Neural cell (in vitro differentiated cells): ENCODE results near the gene MYO1D.

Experiments
- EP300 ChIP-seq: fragments of 450-650 bp; conservative IDR thresholded peaks from 2 replicates; pipeline ENCODE4 v1.6.1; 2014; ENCODE audit warnings: antibody characterized with exemption, mild to moderate bottlenecking, moderate library complexity; ENCODE audit not compliant: poor library complexity, severe bottlenecking
- TF ChIP-seq, protein P1 (sequence below): fragments of 450-650 bp; IDR thresholded peaks from 2 replicates; pipeline ENCODE4 v1.5.1; 2014; ENCODE audit warnings: antibody characterized with exemption, mild to moderate bottlenecking, moderate library complexity; ENCODE audit not compliant: poor library complexity, severe bottlenecking
- TF ChIP-seq, protein P2 (sequence below): IDR thresholded peaks from 2 replicates; pipeline ENCODE4 v1.6.1; 2012; ENCODE audit warnings: borderline replicate concordance

DNA sequence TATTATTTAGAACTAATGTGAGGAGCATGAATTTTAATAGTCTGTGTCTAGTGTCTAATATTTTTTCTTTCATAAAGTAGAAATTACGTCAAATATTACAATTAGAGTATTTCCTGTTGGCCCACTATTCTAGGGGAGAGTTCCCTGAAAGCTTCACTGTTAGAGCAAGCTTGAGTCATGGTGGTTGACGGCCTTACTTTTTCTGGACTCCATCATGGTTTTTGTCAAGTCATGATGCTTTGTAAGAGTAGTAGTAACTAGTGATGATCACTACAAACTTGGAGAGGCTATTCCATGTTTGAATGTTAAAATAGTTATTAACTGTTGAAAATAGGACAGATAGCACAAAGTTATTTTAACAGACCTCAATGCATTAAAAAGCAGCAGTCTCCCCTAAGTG is 431.0 kb downstream of the MYO1D start:
- TF ChIP-seq, protein P1, sequence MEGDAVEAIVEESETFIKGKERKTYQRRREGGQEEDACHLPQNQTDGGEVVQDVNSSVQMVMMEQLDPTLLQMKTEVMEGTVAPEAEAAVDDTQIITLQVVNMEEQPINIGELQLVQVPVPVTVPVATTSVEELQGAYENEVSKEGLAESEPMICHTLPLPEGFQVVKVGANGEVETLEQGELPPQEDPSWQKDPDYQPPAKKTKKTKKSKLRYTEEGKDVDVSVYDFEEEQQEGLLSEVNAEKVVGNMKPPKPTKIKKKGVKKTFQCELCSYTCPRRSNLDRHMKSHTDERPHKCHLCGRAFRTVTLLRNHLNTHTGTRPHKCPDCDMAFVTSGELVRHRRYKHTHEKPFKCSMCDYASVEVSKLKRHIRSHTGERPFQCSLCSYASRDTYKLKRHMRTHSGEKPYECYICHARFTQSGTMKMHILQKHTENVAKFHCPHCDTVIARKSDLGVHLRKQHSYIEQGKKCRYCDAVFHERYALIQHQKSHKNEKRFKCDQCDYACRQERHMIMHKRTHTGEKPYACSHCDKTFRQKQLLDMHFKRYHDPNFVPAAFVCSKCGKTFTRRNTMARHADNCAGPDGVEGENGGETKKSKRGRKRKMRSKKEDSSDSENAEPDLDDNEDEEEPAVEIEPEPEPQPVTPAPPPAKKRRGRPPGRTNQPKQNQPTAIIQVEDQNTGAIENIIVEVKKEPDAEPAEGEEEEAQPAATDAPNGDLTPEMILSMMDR: no peak
- no peak for TF ChIP-seq EP300
- TF ChIP-seq, protein P2, sequence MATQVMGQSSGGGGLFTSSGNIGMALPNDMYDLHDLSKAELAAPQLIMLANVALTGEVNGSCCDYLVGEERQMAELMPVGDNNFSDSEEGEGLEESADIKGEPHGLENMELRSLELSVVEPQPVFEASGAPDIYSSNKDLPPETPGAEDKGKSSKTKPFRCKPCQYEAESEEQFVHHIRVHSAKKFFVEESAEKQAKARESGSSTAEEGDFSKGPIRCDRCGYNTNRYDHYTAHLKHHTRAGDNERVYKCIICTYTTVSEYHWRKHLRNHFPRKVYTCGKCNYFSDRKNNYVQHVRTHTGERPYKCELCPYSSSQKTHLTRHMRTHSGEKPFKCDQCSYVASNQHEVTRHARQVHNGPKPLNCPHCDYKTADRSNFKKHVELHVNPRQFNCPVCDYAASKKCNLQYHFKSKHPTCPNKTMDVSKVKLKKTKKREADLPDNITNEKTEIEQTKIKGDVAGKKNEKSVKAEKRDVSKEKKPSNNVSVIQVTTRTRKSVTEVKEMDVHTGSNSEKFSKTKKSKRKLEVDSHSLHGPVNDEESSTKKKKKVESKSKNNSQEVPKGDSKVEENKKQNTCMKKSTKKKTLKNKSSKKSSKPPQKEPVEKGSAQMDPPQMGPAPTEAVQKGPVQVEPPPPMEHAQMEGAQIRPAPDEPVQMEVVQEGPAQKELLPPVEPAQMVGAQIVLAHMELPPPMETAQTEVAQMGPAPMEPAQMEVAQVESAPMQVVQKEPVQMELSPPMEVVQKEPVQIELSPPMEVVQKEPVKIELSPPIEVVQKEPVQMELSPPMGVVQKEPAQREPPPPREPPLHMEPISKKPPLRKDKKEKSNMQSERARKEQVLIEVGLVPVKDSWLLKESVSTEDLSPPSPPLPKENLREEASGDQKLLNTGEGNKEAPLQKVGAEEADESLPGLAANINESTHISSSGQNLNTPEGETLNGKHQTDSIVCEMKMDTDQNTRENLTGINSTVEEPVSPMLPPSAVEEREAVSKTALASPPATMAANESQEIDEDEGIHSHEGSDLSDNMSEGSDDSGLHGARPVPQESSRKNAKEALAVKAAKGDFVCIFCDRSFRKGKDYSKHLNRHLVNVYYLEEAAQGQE: no peak
